Activated naive CD8-positive, alpha-beta T cell treated with anti-CD3 and anti-CD28 coated beads, Interleukin-2, amount 50 U/mL, for 24 hours (primary cell): ENCODE measurements around the gene TSNAX.

Experiments
- ATAC-seq: fragments of 150-1000 bp; cut with Tn5 transposase; one replicate; pipeline ENCODE4 v1.10.0; 2021
- DNase-seq: peaks from one replicate; pipeline ENCODE4 v3.0.0; 2021
- H3K27ac Mint-ChIP-seq: one replicate; pipeline ENCODE4 v1.8.0; 2021; ENCODE audit warnings: mild to moderate bottlenecking, mixed read lengths
- H3K27me3 Mint-ChIP-seq: one replicate; pipeline ENCODE4 v1.8.0; 2021; ENCODE audit warnings: mixed read lengths
- H3K36me3 Mint-ChIP-seq: one replicate; pipeline ENCODE4 v1.8.0; 2021; ENCODE audit warnings: low read depth, mixed read lengths
- H3K4me1 Mint-ChIP-seq: one replicate; pipeline ENCODE4 v1.8.0; 2021; ENCODE audit warnings: mixed read lengths
- H3K4me3 Mint-ChIP-seq: one replicate; pipeline ENCODE4 v1.8.0; 2021; ENCODE audit warnings: mild to moderate bottlenecking, moderate library complexity, mixed read lengths
- H3K9me3 Mint-ChIP-seq: one replicate; pipeline ENCODE4 v1.8.0; 2021; ENCODE audit warnings: mixed read lengths

Gene TSNAX

DNA sequence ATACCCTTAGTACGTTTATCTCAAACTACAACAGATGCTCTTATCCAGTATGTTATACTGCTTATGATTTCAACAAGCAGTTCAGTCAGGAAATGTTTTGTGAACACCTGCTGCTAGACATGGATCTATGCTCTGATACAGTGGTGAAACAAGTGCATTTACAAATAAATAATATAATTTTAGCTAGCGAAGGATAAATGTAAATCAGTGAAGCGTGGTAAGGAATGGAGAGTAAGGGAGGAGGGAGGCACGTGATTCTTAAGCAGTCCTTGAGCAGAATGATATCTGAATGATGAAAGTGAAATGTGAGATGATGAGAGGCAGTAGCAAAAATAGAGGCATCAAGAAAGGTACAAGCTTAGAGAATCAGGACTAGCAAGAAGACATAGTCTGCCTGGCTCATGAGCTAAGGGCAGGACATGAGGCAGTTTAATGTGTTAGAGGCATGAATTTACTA is 6.3 kb downstream of the TSNAX start:
- no peaks in the 10 kb centered on the region for H3K27me3 Mint-ChIP-seq
- no peak for ATAC-seq
- H3K4me1 Mint-ChIP-seq: peaks cover 32% of the 10 kb centered on the region
- peaks cover 27% of the 10 kb centered on the region for H3K36me3 Mint-ChIP-seq
- DNase-seq: no peak
- H3K27ac Mint-ChIP-seq: no peak overlapping the region
- no peak overlapping the region for H3K4me3 Mint-ChIP-seq
- H3K9me3 Mint-ChIP-seq: no peaks in the 10 kb centered on the region

- Mint-ChIP-seq H3K4me3 (no peak overlapping the region), H3K27ac (no peak overlapping the region), H3K9me3 (peaks cover 3% of the 10 kb centered on the region), H3K4me1 (peaks cover 24% of the 10 kb centered on the region), H3K36me3 (peaks cover 31% of the 10 kb centered on the region), H3K27me3 (no peaks in the 10 kb centered on the region)
- DNase-seq (no peak), ATAC-seq (no peak)
These were observed 7.6 kb downstream of the TSNAX start for GRCh38 chr1:231536099-231536498.

DNA sequence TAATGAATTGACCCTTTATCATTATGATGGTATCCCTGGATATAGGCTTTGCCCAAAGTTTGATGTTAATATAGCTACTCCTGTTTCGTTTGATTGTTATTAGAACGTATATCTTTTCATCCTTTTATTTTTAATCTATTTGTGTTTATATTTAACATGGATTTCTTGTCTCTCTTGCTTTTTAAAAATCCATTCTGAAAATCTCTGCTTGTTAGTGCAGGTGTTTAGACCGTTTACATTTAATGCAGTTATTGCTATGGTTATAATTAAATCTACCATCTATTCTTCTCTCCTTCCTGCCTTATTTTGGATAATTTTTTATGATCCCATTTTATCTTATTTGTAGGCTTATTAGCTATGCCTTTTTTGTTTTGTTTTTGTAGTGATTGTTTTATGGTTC is 12.4 kb downstream of the TSNAX start:
- H3K27me3 Mint-ChIP-seq: no peaks in the 10 kb centered on the region

DNA sequence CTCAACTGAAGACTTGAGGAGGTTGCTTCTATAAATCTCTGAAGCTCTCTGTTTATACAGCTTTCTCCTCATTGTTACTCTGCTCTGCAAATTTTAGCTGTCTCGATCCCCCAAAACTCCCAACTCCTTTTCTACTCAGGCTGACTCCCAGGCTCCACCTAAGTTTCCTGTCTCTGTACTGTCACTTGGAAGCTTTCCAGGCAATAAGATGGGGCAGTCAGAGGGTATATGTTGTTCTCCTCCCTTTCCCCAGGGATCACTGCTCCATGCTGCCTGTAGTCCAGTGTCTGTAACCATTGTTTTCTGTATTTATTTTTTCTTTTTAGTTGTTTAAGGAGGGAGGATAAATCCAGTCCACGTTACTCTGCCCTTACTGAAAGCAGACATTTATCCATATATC is 13.4 kb downstream of the TSNAX start:
- H3K27me3 Mint-ChIP-seq: no peaks in the 10 kb centered on the region
- peaks cover 4% of the 10 kb centered on the region for H3K9me3 Mint-ChIP-seq
- H3K36me3 Mint-ChIP-seq: peaks cover 49% of the 10 kb centered on the region
- ATAC-seq: no peak
- DNase-seq: no peak
- H3K27ac Mint-ChIP-seq: no peak overlapping the region
- H3K4me3 Mint-ChIP-seq: no peak overlapping the region
- peaks cover 4% of the 10 kb centered on the region for H3K4me1 Mint-ChIP-seq

More for the DNA sequence above, 12.4 kb downstream of the TSNAX start:
- Mint-ChIP-seq H3K4me3 (no peak overlapping the region), H3K9me3 (peaks cover 4% of the 10 kb centered on the region), H3K36me3 (peaks cover 49% of the 10 kb centered on the region), H3K4me1 (peaks cover 8% of the 10 kb centered on the region), H3K27ac (no peak overlapping the region)
- ATAC-seq (no peak), DNase-seq (no peak)

DNA sequence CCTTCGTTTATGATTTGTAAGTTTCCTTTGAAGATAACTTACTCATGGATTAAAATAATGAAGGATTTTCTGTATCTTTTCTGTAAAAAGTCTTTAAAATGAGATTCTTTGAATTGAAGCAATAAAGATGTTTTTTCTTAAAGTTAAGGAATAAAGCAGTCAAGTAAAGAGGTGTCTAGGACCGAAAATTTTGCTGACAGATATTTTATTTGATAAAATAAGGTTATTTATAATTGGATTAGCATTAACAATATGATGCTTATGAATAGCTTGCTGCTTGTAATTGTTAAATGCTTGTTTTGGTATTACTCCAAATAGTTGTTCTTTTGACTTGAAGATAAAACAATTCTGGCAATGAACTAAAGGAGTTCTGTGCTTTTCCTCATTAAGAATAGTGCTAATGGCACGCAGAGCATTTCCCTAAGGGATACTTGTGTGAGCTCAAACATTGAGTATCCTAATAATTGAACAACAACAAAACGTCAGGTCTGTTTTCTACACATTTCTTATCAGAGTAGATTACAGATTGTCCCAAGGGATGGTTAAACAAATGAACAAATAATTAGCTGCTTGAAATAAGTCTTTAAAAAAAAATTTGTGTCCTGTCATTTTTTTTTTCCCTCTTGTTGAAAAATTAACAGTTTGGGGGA is 16.6 kb downstream of the TSNAX start:
- H3K4me1 Mint-ChIP-seq: peaks cover 2% of the 10 kb centered on the region
- H3K36me3 Mint-ChIP-seq: peaks cover 37% of the 10 kb centered on the region
- no peak overlapping the region for H3K27ac Mint-ChIP-seq
- H3K27me3 Mint-ChIP-seq: no peaks in the 10 kb centered on the region
- peaks cover 4% of the 10 kb centered on the region for H3K9me3 Mint-ChIP-seq
- H3K4me3 Mint-ChIP-seq: no peak overlapping the region
- DNase-seq: no peak
- ATAC-seq: no peak

DNA sequence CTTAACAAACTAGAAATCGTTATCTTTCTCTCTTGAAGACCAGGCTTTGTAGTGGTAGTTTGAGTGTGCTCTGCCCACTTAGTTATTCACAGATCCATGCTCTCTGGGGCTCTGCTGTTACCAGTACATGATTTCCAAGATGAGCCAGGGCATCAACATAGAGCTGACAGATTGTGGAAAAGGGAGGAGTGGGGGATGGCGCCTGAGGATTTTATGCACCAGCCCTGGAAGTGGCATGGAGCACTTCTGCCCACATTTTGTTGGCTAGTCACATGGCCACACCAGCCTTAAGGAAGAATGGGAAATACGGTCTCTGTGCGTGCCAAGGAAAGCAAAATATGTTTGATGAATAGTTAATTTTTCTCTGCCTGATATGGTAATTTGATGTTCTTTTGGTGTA is 18.2 kb downstream of the TSNAX start:
- ATAC-seq: no peak
- no peaks in the 10 kb centered on the region for H3K9me3 Mint-ChIP-seq
- no peaks in the 10 kb centered on the region for H3K27me3 Mint-ChIP-seq
- no peak overlapping the region for H3K27ac Mint-ChIP-seq
- H3K36me3 Mint-ChIP-seq: peaks cover 22% of the 10 kb centered on the region
- no peak overlapping the region for H3K4me3 Mint-ChIP-seq
- peaks cover 2% of the 10 kb centered on the region for H3K4me1 Mint-ChIP-seq
- no peak for DNase-seq

GRCh38 chr1:231549733-231550447 is 21.4 kb downstream of the TSNAX start:
- Mint-ChIP-seq H3K27me3 (no peaks in the 10 kb centered on the region), H3K4me1 (peaks cover 8% of the 10 kb centered on the region), H3K27ac (no peak overlapping the region)

DNA sequence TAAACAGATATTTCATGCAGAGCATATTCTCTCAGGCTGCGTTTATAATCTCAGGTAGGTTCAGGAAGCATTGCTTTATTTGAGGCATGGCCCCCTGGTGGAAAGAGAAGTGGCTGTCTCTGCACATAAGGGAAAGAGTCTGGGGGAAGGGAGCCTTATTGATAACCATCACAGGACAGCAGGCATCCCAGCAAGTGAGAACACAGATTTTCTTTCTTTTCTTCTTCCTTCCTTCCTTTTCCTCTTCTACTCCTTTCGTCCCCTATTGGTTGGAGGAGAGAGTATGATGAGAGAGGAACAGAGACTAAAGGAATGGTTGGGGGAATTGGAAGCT is 21.9 kb downstream of the TSNAX start:
- DNase-seq (no peak), ATAC-seq (no peak)
- H3K4me1 Mint-ChIP-seq: peaks cover 13% of the 10 kb centered on the region

More at GRCh38 chr1:231549733-231550447, 21.4 kb downstream of the TSNAX start:
- DNase-seq (no peak), ATAC-seq (no peak)
- Mint-ChIP-seq H3K9me3 (no peaks in the 10 kb centered on the region), H3K4me3 (no peak overlapping the region), H3K36me3 (peaks cover 16% of the 10 kb centered on the region)

DNA sequence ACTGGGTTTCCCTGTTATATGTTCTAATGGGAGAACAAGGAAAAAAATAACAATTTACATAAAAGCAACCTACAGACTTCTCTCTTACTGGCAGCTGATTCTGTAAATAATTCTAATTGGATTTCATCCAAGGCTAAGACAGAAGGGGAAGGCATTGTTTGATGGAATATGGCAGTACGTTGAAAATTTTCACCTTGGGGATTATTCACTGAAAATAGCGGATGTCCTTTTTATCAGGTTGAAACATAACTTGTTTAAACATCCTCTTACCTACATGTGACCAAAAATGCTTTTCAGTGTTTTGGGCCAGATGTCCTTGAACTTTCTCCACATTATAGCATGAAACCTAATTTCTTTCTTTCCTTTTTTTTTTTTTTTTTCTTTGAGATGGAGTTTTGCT is 24.9 kb downstream of the TSNAX start:
- Mint-ChIP-seq H3K27me3 (no peaks in the 10 kb centered on the region), H3K36me3 (peaks cover 19% of the 10 kb centered on the region), H3K4me3 (no peak overlapping the region), H3K4me1 (peaks cover 14% of the 10 kb centered on the region), H3K9me3 (no peaks in the 10 kb centered on the region), H3K27ac (no peak overlapping the region)
- DNase-seq (no peak), ATAC-seq (no peak)

More for the DNA sequence above, 21.9 kb downstream of the TSNAX start:
- Mint-ChIP-seq H3K36me3 (peaks cover 18% of the 10 kb centered on the region), H3K4me3 (no peak overlapping the region), H3K9me3 (no peaks in the 10 kb centered on the region), H3K27me3 (no peaks in the 10 kb centered on the region), H3K27ac (no peak overlapping the region)

- H3K27me3 Mint-ChIP-seq: no peaks in the 10 kb centered on the region
- peaks cover 14% of the 10 kb centered on the region for H3K4me1 Mint-ChIP-seq
- H3K36me3 Mint-ChIP-seq: peaks cover 16% of the 10 kb centered on the region
- H3K4me3 Mint-ChIP-seq: no peak overlapping the region
- H3K9me3 Mint-ChIP-seq: no peaks in the 10 kb centered on the region
- H3K27ac Mint-ChIP-seq: no peak overlapping the region
- DNase-seq (no peak), ATAC-seq (peak; percentile 66)
These were observed 26.5 kb downstream of the TSNAX start for GRCh38 chr1:231554969-231555368.

DNA sequence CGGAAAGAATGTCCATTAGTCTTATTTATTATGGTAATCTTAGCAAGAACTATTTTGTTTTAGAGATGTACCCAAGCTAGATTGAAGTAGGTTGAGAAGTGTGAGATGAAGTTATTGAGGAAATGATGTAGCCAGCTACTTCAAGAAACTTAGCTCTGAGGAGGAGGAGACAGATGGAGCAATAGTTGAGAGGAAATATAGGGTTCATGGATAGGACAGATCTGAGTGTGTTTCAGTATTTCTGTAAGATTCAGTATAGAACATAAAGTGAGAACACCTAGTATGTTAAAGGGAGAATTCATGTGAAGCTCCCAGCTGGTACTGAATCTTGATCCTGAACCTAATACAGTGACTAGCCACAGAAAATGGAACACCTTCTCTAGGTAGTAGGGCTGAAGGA is 28.9 kb downstream of the TSNAX start:
- no peaks in the 10 kb centered on the region for H3K27me3 Mint-ChIP-seq
- ATAC-seq: no peak
- peaks cover 14% of the 10 kb centered on the region for H3K4me1 Mint-ChIP-seq
- DNase-seq: no peak
- peaks cover 21% of the 10 kb centered on the region for H3K36me3 Mint-ChIP-seq
- no peak overlapping the region for H3K27ac Mint-ChIP-seq
- no peaks in the 10 kb centered on the region for H3K9me3 Mint-ChIP-seq
- H3K4me3 Mint-ChIP-seq: no peak overlapping the region

DNA sequence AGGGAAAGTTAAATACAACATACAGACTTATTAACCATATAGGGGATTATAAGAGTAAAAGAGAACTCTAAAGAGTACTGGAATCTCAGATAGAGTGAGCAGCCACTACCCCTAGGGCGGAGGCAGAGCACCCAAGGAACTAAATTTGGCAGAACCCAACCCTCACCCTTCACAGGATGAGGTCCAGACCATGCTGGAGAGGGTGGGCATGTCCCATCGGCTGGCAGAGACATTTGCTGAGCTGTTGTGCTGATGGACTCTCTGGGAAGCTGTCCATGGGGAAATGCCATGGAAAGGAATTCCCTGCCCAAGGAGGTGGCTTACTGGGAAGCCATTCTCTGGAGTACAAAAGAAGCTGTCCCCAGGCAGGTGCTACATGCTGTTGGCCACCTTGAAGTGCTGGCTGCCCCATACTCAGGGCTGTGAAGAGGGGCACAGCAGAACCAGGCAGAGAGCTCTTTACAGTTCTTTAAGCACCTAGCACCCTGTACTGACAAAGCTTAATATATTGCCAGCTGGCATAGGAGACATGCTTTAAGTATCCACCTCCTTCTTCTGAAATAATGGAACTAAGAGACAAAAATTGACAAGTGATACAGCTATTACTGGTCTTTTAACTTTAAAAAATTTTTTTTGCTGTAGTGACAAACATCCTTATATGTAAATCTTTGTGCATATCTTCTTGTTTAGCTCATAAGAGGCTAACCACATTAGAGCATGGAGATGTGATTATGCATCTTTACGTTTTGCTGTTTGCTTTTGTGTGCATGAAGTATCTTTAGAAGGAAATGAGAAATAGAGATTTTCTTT is 29.6 kb downstream of the TSNAX start:
- Mint-ChIP-seq H3K4me1 (peaks cover 9% of the 10 kb centered on the region), H3K36me3 (peaks cover 22% of the 10 kb centered on the region), H3K4me3 (no peak overlapping the region), H3K27ac (no peak overlapping the region), H3K27me3 (no peaks in the 10 kb centered on the region), H3K9me3 (no peaks in the 10 kb centered on the region)
- ATAC-seq (no peak), DNase-seq (no peak)

- no peak for DNase-seq
- no peak for ATAC-seq
- Mint-ChIP-seq H3K27ac (no peak overlapping the region), H3K36me3 (peaks cover 27% of the 10 kb centered on the region), H3K4me3 (no peak overlapping the region), H3K9me3 (no peaks in the 10 kb centered on the region), H3K27me3 (no peaks in the 10 kb centered on the region), H3K4me1 (peaks cover 9% of the 10 kb centered on the region)
These were observed 30.3 kb downstream of the TSNAX start for GRCh38 chr1:231558708-231559185.

- DNase-seq (no peak), ATAC-seq (no peak)
- H3K4me3 Mint-ChIP-seq: no peak overlapping the region
- no peaks in the 10 kb centered on the region for H3K9me3 Mint-ChIP-seq
- H3K4me1 Mint-ChIP-seq: no peaks in the 10 kb centered on the region
- no peak overlapping the region for H3K27ac Mint-ChIP-seq
- H3K27me3 Mint-ChIP-seq: no peaks in the 10 kb centered on the region
- H3K36me3 Mint-ChIP-seq: peaks cover 24% of the 10 kb centered on the region
These were observed 33.3 kb downstream of the TSNAX start for GRCh38 chr1:231561647-231562383.
